Tibial nerve (tissue), 4 donors: Measurements from ENCODE around the gene NLRP14. TPM values are rescaled to one million over a fixed set of nuclear protein-coding genes. Genes with fewer than 3 reads are reported as not detected.

Experiments used
- DNase-seq, 2 donors: peaks; one replicate each; pipeline ENCODE4 v3.0.0-alpha.2; 2019; ENCODE audit warnings: low spot score in 2 of 2
- H3K27ac ChIP-seq, 4 donors: fragments of 200-600 bp; sonication (generic) in 3 of 4; one replicate each; pipeline ENCODE4 v1.5.1; 2017 to 2019; ENCODE audit warnings: mild to moderate bottlenecking in 1 of 4
- H3K27me3 ChIP-seq, 2 donors: fragments of 200-600 bp; sonication (generic) in 1 of 2; one replicate each; pipeline versions ENCODE4 v1.5.1 to v1.6.0; 2017 to 2019
- H3K36me3 ChIP-seq, 3 donors: fragments of 200-600 bp; sonication (generic); one replicate each; pipeline ENCODE4 v1.5.1; 2018 to 2019
- H3K4me1 ChIP-seq, 4 donors: fragments of 200-600 bp; sonication (generic) in 3 of 4; one replicate each; pipeline ENCODE4 v1.5.1; 2017 to 2019
- H3K4me3 ChIP-seq, 4 donors: fragments of 200-600 bp; sonication (generic) in 3 of 4; one replicate each; pipeline ENCODE4 v1.5.1; 2017 to 2019; ENCODE audit warnings: mild to moderate bottlenecking in 1 of 4, moderate library complexity in 1 of 4
- H3K9me3 ChIP-seq, 4 donors: fragments of 200-600 bp; sonication (generic) in 3 of 4; one replicate each; pipeline ENCODE4 v1.5.1; 2017 to 2019
- CTCF ChIP-seq, 5 experiments: fragments of 200-600 bp in 3 of 5; fragments of 450-650 bp in 2 of 5; sonication (generic) in 3 of 5; IDR thresholded peaks; one replicate each; pipeline ENCODE4 v1.5.1; 2016 to 2019; ENCODE audit warnings: antibody characterized with exemption in 5 of 5, mild to moderate bottlenecking in 3 of 5, moderate library complexity in 2 of 5
- EP300 ChIP-seq, 2 donors: sonication (generic); formaldehyde crosslinking; IDR thresholded peaks; one replicate each; pipeline ENCODE4 v1.6.1; 2017; ENCODE audit warnings: antibody characterized with exemption in 2 of 2, mild to moderate bottlenecking in 1 of 2
- POLR2A ChIP-seq, 2 donors: fragments of 450-650 bp; IDR thresholded peaks; one replicate each; pipeline ENCODE4 v1.6.1; 2017; ENCODE audit warnings: antibody characterized with exemption in 2 of 2, mild to moderate bottlenecking in 2 of 2, moderate library complexity in 2 of 2
- WGBS, 2 donors: methylation state at CpG; one replicate each; pipeline ENCODE4 v1.1.5; 2018; 5-methylcytosine and 5-hydroxymethylcytosine counted together
- total RNA-seq, 4 donors: library from RNA; depleted of rRNA; stranded (reverse); fragments of >200 nt; gene quantifications; one replicate each; pipeline ENCODE4 v1.1.0, GENCODE V29; 2016

The NLRP14 gene
- total RNA-seq, 4 donors from 2014 or later = 0.30 to 1.3 (median 0.59) TPM; not detected in 1

GRCh38 chr11:7031471-7031871 lies 11.2 kb downstream of the NLRP14 start:
- TF ChIP-seq CTCF (IDR thresholded peaks at IDR 0.05) (no peak), POLR2A (IDR thresholded peaks at IDR 0.05) (no peak), EP300 (IDR thresholded peaks at IDR 0.05) (no peak)
- Histone ChIP-seq H3K27me3 (no peaks in the 10 kb centered on the region), H3K27ac (no peak overlapping the region), H3K9me3 (no peaks in the 10 kb centered on the region), H3K4me3 (no peak overlapping the region), H3K4me1 (no peaks in the 10 kb centered on the region), H3K36me3 (no peaks in the 10 kb centered on the region)
- 72 to 75% methylated on average over 11 of the region's 11 CpGs for WGBS, 2 donors
- no peak for DNase-seq

- no peaks in the 10 kb centered on the region for H3K9me3 ChIP-seq
These were observed 12.4 kb downstream of the NLRP14 start for GRCh38 chr11:7032692-7033091.

GRCh38 chr11:7034019-7034418 lies 13.7 kb downstream of the NLRP14 start:
- H3K27me3 ChIP-seq = no peaks in the 10 kb centered on the region
- no peaks in the 10 kb centered on the region for H3K36me3 ChIP-seq
- no peak for TF ChIP-seq CTCF (IDR thresholded peaks at IDR 0.05)
- no peak for TF ChIP-seq POLR2A (IDR thresholded peaks at IDR 0.05)
- no peak for TF ChIP-seq EP300 (IDR thresholded peaks at IDR 0.05)
- no peaks in the 10 kb centered on the region for H3K4me1 ChIP-seq
- 74 to 80% methylated on average over 6 of the region's 6 CpGs for WGBS, 2 donors
- DNase-seq = no peak
- H3K27ac ChIP-seq = no peak overlapping the region
- no peaks in the 10 kb centered on the region for H3K9me3 ChIP-seq
- H3K4me3 ChIP-seq = no peak overlapping the region

More at GRCh38 chr11:7032692-7033091, 12.4 kb downstream of the NLRP14 start:
- no peaks in the 10 kb centered on the region for H3K4me1 ChIP-seq
- 4 to 30% methylated on average over 1 of the region's 1 CpG for WGBS, 2 donors
- H3K27me3 ChIP-seq = no peaks in the 10 kb centered on the region
- H3K4me3 ChIP-seq = no peak overlapping the region
- no peak for TF ChIP-seq POLR2A (IDR thresholded peaks at IDR 0.05)
- TF ChIP-seq EP300 (IDR thresholded peaks at IDR 0.05) = no peak
- H3K27ac ChIP-seq = no peak overlapping the region
- H3K36me3 ChIP-seq = no peaks in the 10 kb centered on the region
- no peak for DNase-seq

- Histone ChIP-seq H3K4me1 (no peaks in the 10 kb centered on the region), H3K9me3 (no peaks in the 10 kb centered on the region), H3K4me3 (no peak overlapping the region), H3K27ac (no peak overlapping the region), H3K27me3 (no peaks in the 10 kb centered on the region), H3K36me3 (no peaks in the 10 kb centered on the region)
- TF ChIP-seq POLR2A (IDR thresholded peaks at IDR 0.05) = no peak
- no peak for TF ChIP-seq CTCF (IDR thresholded peaks at IDR 0.05)
- TF ChIP-seq EP300 (IDR thresholded peaks at IDR 0.05) = no peak
- 33 to 35% methylated on average over 3 of the region's 3 CpGs for WGBS, 2 donors
- DNase-seq = no peak
These were observed 26.3 kb downstream of the NLRP14 start for GRCh38 chr11:7046474-7047175.

GRCh38 chr11:7050191-7050590 lies 29.9 kb downstream of the NLRP14 start:
- no peaks in the 10 kb centered on the region for H3K4me1 ChIP-seq
- no peaks in the 10 kb centered on the region for H3K36me3 ChIP-seq
- no peak overlapping the region for H3K27ac ChIP-seq
- no peaks in the 10 kb centered on the region for H3K27me3 ChIP-seq
- DNase-seq = no peak
- WGBS, 2 donors = 97 to 100% methylated on average over 1 of the region's 1 CpG
- no peak overlapping the region for H3K4me3 ChIP-seq
- no peaks in the 10 kb centered on the region for H3K9me3 ChIP-seq
- TF ChIP-seq EP300 (IDR thresholded peaks at IDR 0.05) (no peak), CTCF (IDR thresholded peaks at IDR 0.05) (no peak), POLR2A (IDR thresholded peaks at IDR 0.05) (no peak)
